NCI-H82 (cell line): ENCODE data around the gene FOXL1.

ENCODE experiments used
- DNase-seq: peaks from one replicate; lab custom pipeline; 2025; lab: John Stamatoyannopoulos, UW

Gene FOXL1

GRCh38 chr16:86578061-86578599 lies at the start of gene FOXL1:
Gene FOXL1 (plus strand): TSS chr16:86578549. CDS start chr16:86578724, 175 bp downstream.
- DNase-seq, result no peak

GRCh38 chr16:86529160-86529559 lies 49.2 kb upstream of the FOXL1 start:
- no peak for DNase-seq

GRCh38 chr16:86530251-86531190 lies 47.8 kb upstream of the FOXL1 start:
- no peak for DNase-seq

- no peak for DNase-seq
These were observed 47.2 kb upstream of the FOXL1 start for GRCh38 chr16:86531191-86531545.

GRCh38 chr16:86531641-86532525 lies 46.5 kb upstream of the FOXL1 start:
- DNase-seq, result no peak

GRCh38 chr16:86532526-86532815 lies 45.9 kb upstream of the FOXL1 start:
- no peak for DNase-seq

GRCh38 chr16:86533076-86533475 lies 45.3 kb upstream of the FOXL1 start:
- DNase-seq, result no peak

- DNase-seq, result no peak
These were observed 44.5 kb upstream of the FOXL1 start for GRCh38 chr16:86533767-86534351.

GRCh38 chr16:86534779-86535615 lies 43.4 kb upstream of the FOXL1 start:
- DNase-seq, result no peak

- no peak for DNase-seq
These were observed 41.7 kb upstream of the FOXL1 start for GRCh38 chr16:86536621-86537020.

GRCh38 chr16:86537486-86537885 lies 40.9 kb upstream of the FOXL1 start:
- no peak for DNase-seq

- DNase-seq, result no peak
These were observed 40.1 kb upstream of the FOXL1 start for GRCh38 chr16:86538196-86538780.

GRCh38 chr16:86540894-86541293 lies 37.5 kb upstream of the FOXL1 start:
- DNase-seq, result no peak

- DNase-seq, result no peak
These were observed 36.8 kb upstream of the FOXL1 start for GRCh38 chr16:86541560-86541959.

- no peak for DNase-seq
These were observed 35.3 kb upstream of the FOXL1 start for GRCh38 chr16:86542756-86543750.

GRCh38 chr16:86545481-86545880 lies 32.9 kb upstream of the FOXL1 start:
- DNase-seq, result no peak

- no peak for DNase-seq
These were observed 32.3 kb upstream of the FOXL1 start for GRCh38 chr16:86545954-86546637.

- DNase-seq, result no peak
These were observed 31.7 kb upstream of the FOXL1 start for GRCh38 chr16:86546638-86547013.

- DNase-seq, result no peak
These were observed 31.1 kb upstream of the FOXL1 start for GRCh38 chr16:86547286-86547685.
